Activated CD8-positive, alpha-beta memory T cell treated with anti-CD3 and anti-CD28 coated beads for 4 hours (primary cell): Measurements from ENCODE around the gene ARID5B.

ENCODE experiments used
- DNase-seq, 2 donors: peaks; one replicate each; pipeline ENCODE4 v3.0.0-alpha.2; 2020; ENCODE audit warnings: low read depth in 2 of 2

The ARID5B gene

DNA sequence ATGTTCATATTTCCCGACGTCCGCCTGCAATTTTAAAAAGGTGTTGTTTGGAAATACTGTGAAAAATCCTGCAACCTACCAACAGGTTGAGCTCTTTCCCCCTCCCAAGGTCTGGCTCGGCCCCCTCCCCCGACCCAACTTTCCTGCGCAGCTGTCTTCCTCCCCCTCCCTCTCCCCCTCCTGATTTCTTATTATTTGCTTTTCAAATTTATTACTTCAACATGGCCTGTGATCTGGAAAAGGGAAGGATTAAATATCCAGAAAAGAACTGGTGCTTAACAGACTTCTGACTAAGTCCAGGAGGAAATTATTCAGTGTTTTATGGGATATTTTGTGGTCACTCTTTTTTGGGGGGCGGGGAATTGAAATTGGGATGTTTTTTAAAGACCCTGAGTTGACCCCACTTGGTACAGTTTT is 2.4 kb downstream of the ARID5B start:
- no peak for DNase-seq

DNA sequence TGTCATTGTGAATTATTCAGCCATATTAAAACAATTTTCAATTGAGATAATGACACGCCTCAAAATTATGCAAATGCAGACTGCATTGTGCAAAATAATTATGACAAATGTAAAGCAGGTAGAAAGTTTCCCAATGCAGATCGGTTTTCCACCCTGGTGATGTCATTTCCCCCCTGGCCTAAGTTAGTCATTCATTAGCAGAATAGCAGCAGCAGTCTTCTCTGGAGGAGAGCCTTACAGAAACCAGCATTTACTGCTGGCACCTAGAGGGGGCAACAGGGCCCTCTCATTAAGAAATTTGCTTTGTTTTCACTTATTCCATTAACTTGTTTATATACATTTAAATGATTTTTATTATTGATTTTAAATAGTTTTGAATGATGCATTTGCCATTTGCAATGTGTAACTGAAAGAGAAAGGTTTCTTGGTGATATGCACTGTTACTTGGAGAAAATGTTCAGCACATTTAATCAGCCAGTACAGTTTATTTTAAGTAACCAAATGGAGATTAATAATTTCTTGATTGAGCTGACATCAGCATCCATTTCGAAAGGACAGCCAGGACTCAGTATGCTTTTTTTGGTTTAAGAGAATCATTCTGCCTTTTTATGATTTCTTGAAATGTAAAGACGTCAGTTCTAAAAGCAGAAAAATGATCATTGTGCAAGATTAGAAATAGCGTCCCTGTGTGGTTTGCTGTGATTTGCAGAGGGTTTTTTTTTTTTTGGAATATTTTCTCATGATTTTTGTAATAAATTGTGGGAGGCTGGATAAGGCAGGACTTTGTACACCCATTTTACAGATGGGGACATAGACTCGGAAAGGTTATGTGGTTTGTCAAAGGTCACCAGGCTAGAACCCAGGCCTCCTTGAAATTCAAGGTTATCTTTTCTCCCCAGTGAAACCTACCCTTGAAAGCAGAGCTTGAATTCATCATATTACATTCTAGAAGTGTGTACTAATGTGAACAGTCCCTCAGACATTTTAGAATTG is 3.5 kb downstream of the ARID5B start:
- peak; percentile 35 to 60 for DNase-seq

DNA sequence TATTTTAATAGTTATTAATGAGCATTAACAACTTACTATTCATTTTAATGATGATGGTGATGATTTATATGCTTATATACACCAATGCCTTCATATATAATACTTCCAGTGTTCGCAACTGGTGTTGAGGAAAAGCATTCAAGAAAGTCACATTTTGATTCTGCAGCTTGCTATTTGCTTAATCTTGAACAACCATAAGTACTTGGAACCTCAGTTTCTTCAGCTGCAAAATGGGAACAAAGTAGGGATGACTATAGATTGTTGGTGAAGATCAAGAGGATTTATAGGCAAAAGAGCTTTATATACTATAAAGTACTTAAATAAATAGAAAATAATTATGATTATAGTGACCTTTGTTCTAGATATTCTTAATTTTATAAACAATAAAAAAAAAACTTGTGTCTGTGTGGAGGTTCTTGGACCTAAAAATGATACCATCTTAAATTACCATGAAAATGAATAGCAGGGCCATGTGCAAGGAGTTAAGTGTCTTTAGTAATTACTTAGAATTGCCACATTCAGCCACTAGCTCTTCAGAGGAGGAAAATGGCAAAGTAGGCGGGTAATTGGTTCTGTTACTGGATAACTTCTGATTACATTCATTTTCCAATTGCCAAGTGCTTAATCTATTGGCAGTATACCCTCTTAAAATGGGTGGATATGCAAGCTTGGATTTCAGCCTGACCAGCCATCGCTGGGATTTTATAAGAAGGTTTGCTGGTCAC is 4.5 kb downstream of the ARID5B start:
- no peak for DNase-seq

DNA sequence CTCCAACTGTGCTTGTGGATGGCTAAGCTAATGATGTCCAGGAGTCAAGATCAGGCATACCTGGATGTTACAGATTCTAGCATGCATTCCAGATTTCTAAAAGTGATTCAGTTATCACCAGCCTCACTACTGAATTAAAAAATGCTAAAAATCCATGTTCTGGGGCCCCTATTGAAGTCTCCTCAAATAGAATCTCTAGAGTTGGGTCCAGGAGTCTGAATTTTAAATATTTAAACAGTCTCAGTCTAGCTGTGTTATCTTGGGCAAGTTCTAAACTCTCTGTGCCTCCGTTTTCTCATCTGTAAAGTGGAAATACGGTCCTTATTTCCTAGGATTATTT is 5.0 kb downstream of the ARID5B start:
- no peak for DNase-seq

DNA sequence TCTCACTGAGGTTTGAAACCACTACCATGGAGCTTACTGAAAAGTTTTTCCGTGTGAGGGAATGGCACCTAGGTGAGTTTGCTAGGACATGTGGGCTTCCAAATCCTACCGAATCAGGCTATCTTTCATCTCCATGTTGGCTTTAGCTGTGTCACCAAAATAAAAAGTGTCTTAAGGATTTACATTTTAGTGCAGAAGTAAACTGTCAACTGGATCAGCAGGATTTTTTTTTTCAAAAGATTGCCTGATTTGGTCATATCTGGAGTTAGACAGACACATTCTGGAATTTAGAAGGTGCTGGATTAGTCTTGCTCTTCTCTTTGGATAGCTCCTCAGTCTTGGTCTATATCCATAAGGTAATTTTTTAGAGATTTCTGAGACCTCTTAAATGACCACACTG is 5.5 kb downstream of the ARID5B start:
- DNase-seq = no peak

DNA sequence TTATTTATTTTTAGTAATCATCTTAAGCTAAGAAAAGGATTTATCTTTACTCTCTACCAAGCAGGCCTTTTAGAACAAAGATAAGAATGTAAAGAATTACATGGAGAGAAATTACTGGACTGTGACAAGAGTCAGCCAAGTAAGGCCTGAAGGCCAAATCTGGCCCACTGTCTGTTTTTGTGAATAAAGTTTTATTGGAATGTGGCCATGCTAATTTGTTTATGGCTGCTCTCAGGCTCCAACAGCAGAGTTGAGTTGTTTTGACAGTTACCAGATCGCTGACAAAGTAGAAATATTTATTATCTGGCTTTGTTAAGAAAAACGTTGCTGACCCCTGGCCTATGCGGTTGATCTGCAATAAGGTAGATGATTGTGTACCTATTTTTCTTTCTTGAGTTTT is 6.1 kb downstream of the ARID5B start:
- no peak for DNase-seq

DNA sequence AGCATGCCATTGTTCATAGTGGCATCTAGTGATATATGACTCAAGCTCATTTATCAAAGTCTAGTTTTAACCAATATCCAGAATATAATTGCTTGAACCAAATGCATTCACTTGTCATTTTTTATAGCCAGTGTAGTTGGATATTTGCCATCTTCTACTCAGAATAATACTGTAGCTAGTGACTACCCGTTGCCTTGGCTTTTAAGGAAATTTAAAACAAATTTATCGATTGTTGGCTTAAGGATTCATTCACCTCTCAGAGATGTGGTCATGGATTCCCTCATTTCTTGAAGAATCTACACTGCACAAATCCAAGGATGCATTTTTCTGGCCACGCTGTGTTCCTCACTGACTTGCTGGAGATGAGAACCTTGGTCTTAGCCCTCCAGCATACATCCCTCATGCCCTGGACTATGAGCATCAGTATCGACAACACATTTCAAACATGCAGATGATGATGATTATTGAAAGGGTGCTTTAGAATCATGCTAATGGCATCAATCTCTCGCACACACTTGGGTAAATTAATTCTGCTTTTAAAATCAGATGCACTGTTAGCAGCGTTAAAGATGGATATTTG is 8.8 kb downstream of the ARID5B start:
- no peak for DNase-seq

DNA sequence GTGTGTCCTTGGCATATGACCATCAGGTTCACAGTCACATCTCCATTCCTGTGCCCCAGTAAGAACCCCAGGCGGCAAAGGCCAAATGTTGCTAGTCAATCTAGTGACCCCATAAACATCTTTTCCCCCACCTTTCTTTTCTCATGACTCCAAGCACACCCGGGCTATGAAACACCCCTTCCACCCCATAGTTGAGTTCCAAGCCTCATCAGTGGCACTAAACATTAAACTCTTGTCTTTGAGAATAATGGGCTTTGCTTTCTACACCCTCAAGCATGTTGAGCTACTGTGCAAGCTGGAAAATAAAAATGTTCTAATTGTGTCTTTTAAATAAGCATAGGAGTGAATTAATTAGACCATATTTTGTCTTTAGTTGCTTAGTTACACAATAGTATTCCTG is 9.4 kb downstream of the ARID5B start:
- DNase-seq = no peak

DNA sequence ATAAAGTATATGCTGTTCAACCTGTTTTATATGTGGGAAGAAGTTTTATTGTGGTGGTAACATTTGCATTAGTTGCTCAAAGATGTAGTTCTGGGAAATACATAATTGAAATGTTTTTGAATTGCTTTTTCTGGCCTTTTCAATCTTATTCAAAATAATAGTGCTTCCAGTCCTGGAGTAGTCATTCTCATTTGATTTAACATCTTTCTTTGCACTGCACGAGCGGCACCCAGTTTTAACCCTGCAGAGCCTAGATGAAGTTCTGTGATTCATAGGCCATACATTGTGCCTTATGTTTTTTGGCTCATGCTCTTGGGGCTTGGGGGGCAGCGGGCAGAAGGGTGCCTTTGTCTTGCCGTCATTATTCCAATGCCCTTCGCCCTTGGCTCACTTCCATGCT is 9.9 kb downstream of the ARID5B start:
- no peak for DNase-seq

DNA sequence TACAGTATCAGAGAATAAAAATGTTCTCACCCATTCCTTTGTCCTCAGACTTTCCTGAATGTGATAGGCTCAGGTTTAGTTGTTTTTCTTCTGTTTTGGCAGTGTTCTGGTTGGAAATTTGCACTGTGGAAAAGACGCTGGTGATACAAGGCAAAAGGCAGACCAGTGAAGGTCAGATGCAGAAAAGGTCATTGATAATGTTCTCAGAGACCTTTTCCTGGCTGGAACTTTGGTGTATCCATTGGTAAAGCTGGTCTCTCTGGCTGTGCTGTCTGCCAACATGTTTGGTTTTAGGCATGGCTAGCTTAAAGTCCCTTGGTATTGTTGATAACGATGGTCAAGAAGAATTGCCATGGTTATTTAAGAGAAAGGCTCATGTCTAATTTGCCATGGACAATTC is 11.5 kb downstream of the ARID5B start:
- DNase-seq = no peak

DNA sequence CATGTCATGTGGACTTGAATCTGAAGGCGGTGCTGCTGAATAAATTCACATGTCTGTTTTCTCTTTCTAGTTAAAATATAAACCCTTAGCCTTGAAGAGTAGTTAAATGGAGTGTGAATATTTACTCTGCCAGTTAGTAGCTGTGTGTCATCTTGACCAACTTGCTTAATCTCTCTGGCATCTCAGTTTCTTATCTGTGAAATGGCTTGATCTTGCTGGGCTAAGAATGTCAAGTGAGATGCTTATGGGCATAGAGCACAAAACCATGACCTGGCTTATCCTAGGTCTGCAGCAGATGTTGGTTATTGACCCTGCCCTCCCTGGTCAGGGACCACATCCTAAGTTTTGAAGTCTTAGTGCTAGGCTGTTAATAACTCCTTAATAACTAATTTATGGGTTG is 16.6 kb downstream of the ARID5B start:
- DNase-seq = no peak

DNA sequence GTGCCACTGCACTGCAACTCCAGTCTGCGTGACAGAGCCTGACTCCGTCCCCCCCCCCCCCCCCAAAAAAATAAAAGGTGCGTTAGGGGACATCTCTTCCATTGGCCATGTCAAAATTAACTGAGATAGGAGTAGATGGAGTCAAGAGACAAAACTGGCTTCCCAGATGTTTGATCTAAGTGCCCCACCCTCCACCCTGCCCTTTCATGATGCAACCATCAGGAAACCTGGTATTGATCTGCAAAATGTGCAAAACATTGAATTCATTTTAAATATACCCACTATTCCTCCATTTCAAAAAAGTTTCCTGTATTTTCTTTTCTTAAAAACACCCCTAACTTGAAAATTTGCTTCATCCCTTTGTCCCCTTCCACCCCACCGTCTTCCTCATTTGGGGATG is 17.5 kb downstream of the ARID5B start:
- DNase-seq = no peak

DNA sequence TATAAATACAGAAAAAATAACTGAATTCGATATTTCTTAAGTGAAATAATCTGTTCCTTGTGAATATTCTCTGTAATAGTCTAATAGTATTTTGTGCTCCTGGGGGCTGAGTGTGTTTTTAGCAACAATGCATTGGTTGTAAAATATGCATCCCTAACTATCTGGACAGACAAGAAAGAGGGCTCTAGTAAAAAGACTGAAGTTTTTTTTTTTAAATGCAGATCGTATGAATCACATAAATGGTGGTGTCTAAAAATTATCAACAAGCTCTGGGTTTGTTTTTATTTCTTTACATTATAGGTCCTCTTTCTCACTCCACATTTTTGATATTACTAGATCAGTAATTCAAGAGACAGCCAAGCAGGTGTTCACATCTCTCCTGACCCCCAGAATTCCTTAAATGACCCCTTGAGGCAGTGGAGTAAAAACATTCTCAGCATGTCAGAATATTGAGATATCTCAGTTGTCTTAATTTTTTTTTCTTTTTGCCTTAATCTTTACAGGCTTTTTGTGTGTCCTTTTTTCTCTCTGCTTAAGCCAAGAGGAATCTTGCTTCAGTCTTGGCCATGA is 18.2 kb downstream of the ARID5B start:
- no peak for DNase-seq

DNA sequence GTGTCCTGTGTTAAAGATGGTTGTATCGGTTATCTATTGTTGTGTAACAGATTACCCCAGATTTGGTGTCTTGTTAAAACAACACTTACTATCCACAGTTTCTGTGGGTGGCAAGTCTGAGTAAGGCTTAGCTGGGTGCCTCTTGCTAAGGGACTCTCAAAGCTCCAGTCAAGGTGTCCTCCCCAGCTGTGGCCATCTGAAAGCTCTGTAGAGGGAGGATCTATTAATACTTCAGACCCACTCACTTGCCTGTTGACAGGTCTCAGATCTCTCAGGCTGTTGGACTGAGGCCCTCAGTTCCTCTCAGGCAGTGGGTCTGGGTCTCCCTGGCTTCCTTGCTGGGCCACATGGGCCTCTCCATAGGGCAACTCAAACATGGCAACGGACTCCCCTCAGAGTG is 19.6 kb downstream of the ARID5B start:
- no peak for DNase-seq

DNA sequence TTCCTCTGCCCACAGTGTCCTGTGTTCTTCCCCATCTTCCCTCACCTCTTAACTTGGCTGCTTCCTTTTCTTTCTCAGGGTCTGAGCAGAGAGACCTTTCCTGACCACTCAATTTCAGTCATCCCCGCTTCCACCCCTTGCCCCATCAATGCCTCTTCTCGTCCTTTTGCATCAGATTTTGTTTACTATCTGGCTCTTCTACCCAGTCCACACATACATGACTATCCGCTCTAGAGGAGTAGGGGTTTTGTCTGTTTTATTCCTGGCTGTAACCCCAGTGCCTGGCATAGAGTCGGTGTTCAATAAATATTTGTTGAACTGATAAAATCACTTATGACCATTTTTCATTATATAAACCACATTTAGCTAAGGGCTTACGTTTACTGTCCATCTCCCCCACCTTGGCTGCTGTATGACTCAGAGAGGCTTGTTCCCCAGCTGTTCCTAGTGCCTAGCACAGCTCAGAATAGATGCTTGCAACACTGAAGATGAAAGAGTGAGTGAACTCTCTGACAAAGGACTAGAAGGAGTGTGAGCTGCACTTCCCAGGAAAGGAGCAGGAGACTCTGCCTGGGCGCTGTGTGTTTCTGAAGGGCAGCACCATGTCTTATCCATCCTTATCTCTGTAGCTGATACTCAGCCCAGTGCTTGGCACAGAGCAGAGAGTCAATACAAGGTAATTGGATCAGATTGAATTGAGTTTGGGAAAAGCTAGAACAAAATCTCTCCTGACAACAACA is 21.9 kb downstream of the ARID5B start:
- no peak for DNase-seq

DNA sequence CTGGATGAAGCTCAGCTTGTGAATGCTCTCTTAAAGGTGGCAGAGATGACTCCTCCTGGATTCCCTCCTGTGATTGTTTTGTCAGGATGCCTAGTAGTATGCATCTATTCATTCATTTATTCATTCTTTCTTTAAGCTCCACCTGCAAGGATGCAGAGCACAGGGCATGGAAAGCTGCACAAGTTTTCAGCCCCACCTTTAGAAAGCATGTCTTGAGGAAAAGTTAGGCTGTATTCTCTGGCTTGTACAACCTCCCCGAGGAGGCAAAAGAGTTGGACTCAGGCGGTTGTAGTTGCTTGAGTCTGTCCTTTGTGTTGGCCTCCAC is 22.4 kb downstream of the ARID5B start:
- DNase-seq = no peak

DNA sequence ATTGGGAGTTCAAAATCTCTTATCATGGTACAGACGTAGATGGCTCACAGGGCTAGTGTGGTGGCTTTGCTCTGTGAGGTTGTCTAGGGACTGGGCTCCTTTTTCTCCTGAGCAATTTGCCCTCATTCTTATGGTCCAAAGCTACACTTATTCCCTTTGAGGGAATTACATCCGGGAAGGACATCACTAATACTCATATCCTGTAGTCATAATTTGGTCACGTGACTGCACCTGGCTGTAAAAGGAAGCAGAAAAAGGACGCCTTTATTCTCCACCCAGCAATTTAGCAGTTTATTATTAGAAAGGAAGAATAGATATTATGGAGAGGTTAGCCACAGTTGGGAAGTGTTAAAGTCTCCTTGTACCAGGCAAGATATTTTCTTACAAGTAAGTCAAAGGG is 28.1 kb downstream of the ARID5B start:
- DNase-seq = no peak

DNA sequence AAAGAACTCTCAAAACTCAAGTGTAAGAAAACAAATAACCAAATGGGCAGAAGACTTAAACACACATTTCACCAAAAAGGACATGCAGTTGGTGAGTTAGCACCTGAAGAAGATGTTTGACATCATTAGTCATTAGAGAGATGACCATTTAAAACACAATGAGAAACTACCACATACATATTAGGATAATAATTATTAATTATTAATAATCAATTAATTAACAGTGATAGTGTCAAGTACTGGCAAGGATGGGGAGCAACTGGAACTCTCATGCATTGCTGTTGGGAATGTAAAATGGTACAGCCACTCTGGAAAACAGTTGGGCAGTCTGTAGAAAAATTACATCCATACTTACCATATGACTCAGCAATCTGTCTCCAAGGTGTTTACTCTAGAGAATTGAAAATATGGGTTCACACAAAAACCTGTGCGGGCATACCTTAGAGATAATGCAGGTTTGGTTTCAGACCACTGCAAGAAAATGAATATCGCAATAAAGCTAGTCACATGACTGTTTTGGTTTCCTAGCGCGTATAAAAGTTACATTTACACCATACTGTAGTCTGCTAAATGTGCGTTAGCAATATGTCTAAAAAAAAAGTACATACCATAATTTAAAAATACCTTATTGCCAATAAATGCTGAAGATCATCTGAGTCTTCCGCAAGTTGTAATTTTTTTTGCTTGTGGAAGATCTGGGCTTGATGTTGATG is 30.3 kb downstream of the ARID5B start:
- DNase-seq = no peak

DNA sequence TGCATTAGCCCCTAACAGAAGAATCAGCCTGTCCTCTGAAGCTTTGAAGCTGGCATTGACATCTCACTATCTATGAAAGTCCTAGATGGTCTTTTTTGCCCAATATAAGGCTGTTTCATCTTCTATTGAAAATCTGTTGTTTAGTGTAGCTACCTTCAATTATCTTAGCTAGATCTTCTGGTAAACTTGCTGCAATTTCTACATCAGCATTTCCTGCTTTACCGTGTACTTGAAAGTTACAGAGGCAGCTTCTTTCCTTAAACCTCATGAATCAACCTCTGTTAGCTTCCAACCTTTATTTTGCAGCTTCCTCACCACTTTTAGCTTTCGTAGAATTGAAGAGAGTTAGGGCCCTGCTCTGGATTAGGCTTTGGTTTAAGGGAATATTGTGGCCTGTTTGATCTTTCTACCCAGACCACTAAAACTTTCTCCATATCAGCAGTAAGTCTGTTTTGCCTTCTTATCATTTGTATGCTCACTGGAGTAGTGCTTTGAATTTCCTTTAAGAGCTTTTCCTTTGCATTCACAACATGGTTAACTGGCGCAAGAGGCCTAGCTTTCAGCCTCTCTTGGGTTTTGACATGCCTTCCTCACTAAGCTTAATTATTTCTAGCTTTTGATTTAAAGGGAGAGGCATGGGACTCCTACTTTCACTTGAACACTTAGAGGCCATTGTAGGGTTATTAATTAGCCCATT is 32.5 kb downstream of the ARID5B start:
- DNase-seq = no peak

DNA sequence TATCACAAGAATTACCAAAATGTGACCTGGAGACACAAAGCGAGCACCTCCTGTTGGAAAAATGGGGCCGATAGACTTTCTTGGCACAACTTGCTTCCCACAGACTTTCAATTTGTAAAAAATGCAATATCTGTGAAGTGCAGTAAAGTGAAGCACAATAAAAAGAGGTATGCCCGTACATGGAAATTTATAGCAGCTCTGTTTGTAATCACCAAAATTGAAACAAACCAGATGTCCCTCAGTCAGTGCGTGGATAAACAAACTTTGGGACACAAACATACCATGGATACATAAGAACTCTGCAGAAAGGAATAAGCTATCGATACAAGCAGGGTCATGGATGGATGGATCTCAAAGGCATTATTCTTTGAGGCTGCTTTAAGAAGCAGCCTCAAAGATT is 33.6 kb downstream of the ARID5B start:
- DNase-seq = no peak

DNA sequence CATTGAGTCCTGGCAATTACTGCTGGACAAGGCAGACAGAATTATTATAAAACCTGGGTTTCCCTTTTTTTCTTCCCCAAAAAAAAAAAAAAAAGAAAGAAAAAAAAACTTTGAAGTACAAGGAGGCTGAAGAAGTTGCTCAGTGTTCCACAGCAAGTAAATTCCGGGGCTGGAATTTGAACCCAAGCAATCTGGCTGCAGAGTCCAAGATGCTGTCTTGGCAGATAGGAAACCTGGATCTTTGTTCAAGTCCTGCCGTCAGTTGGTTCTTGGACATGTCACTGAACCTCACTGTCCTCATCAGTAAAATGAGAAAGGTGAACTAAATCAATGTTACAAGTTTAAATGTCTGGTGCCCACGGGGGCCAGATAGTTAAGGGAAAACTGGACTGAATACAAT is 35.3 kb downstream of the ARID5B start:
- no peak for DNase-seq
